Measurements from ENCODE around the gene TCF21. TPM values are rescaled to one million over a fixed set of nuclear protein-coding genes. Genes with fewer than 3 reads are reported as not detected.

TCF21 gene
- total RNA-seq, 1 donor from 2014 or later: 0.52 TPM

DNA sequence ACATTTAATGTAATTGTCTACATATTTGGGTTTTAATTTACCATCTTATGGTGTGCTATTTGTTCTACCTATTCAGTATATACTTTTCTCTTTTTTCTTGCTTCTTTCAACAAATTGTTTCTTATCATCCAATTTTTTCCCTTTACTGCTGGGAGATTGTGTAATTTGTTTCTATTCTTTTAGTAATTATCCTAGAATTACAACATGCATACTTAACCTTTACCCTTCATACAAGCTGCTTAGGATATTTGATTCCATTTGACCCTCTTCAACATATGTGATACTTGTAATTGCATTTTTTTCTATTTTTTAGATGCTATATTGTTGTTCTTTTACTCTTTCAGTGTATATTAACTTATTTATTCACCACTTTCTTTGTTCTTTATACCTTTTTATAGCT, 49.0 kb downstream of the TCF21 start:
- FAIRE-seq: no peak
- H3K4me1 ChIP-seq (ENCODE audit: insufficient read depth, low read length): no peaks in the 10 kb centered on the region
- no peak for DNase-seq (ENCODE audit: low read depth)
- Mint-ChIP-seq H3K4me3 (ENCODE audit: unreplicated experiment) (no peak overlapping the region), H3K36me3 (ENCODE audit: low read depth, unreplicated experiment) (peaks cover 1% of the 10 kb centered on the region), H3K27ac (ENCODE audit: unreplicated experiment) (no peak overlapping the region), H3K4me1 (ENCODE audit: low read depth, unreplicated experiment) (no peaks in the 10 kb centered on the region), H3K27me3 (ENCODE audit: low read depth, unreplicated experiment) (no peaks in the 10 kb centered on the region), H3K9me3 (ENCODE audit: unreplicated experiment) (peaks cover 11% of the 10 kb centered on the region)
- H3K4me2 ChIP-seq (ENCODE audit: low read length): no peak overlapping the region
- no peaks in the 10 kb centered on the region for H3K79me2 ChIP-seq (ENCODE audit: insufficient read depth, low read length)
- TF ChIP-seq CTCF (IDR thresholded peaks at IDR 0.05; ENCODE audit: insufficient read depth, low read depth, low read length) (no peak), EZH2 (IDR thresholded peaks at IDR 0.05; ENCODE audit: insufficient read depth, low read length) (no peak)
- no peak overlapping the region for H2AFZ ChIP-seq (ENCODE audit: low read depth, low read length)
- H3K27me3 ChIP-seq (ENCODE audit: insufficient read depth, low read length): no peaks in the 10 kb centered on the region
- no peaks in the 10 kb centered on the region for H3K36me3 ChIP-seq (ENCODE audit: insufficient read depth, low read length)
- no peaks in the 10 kb centered on the region for H4K20me1 ChIP-seq (ENCODE audit: insufficient read depth, low read length)
- H3K27ac ChIP-seq (ENCODE audit: low read depth, low read length): no peak overlapping the region
- no peak overlapping the region for H3K9ac ChIP-seq (ENCODE audit: low read length)
- H3K9me3 ChIP-seq (ENCODE audit: insufficient read depth, low read depth, low read length): no peaks in the 10 kb centered on the region
- H3K4me3 ChIP-seq (ENCODE audit: insufficient read depth, low read depth, low read length): no peak overlapping the region

GRCh38 chr6:133938533-133938932, 49.6 kb downstream of the TCF21 start:
- Histone ChIP-seq H3K9ac (ENCODE audit: low read length) (no peak overlapping the region), H3K79me2 (ENCODE audit: insufficient read depth, low read length) (no peaks in the 10 kb centered on the region), H3K36me3 (ENCODE audit: insufficient read depth, low read length) (no peaks in the 10 kb centered on the region), H3K27ac (ENCODE audit: low read depth, low read length) (no peak overlapping the region), H2AFZ (ENCODE audit: low read depth, low read length) (no peak overlapping the region), H3K27me3 (ENCODE audit: insufficient read depth, low read length) (no peaks in the 10 kb centered on the region), H4K20me1 (ENCODE audit: insufficient read depth, low read length) (no peaks in the 10 kb centered on the region), H3K4me1 (ENCODE audit: insufficient read depth, low read length) (no peaks in the 10 kb centered on the region), H3K4me2 (ENCODE audit: low read length) (no peak overlapping the region), H3K9me3 (ENCODE audit: insufficient read depth, low read depth, low read length) (no peaks in the 10 kb centered on the region), H3K4me3 (ENCODE audit: insufficient read depth, low read depth, low read length) (no peak overlapping the region)
- Mint-ChIP-seq H3K9me3 (ENCODE audit: unreplicated experiment) (peaks cover 7% of the 10 kb centered on the region), H3K27me3 (ENCODE audit: low read depth, unreplicated experiment) (no peaks in the 10 kb centered on the region), H3K27ac (ENCODE audit: unreplicated experiment) (no peak overlapping the region), H3K4me3 (ENCODE audit: unreplicated experiment) (no peak overlapping the region), H3K4me1 (ENCODE audit: low read depth, unreplicated experiment) (no peaks in the 10 kb centered on the region), H3K36me3 (ENCODE audit: low read depth, unreplicated experiment) (peaks cover under 1% of the 10 kb centered on the region)
- no peak for TF ChIP-seq EZH2 (IDR thresholded peaks at IDR 0.05; ENCODE audit: insufficient read depth, low read length)
- TF ChIP-seq CTCF (IDR thresholded peaks at IDR 0.05; ENCODE audit: insufficient read depth, low read depth, low read length): no peak
- DNase-seq (ENCODE audit: low read depth) (no peak), FAIRE-seq (no peak)

- FAIRE-seq: no peak
- H3K27me3 Mint-ChIP-seq (ENCODE audit: low read depth, unreplicated experiment): no peaks in the 10 kb centered on the region
These were observed 51.1 kb downstream of the TCF21 start for GRCh38 chr6:133939778-133940667.

More at GRCh38 chr6:133939778-133940667, 51.1 kb downstream of the TCF21 start:
- Histone ChIP-seq H3K9ac (ENCODE audit: low read length) (no peak overlapping the region), H3K79me2 (ENCODE audit: insufficient read depth, low read length) (no peaks in the 10 kb centered on the region), H2AFZ (ENCODE audit: low read depth, low read length) (no peak overlapping the region), H4K20me1 (ENCODE audit: insufficient read depth, low read length) (no peaks in the 10 kb centered on the region), H3K4me3 (ENCODE audit: insufficient read depth, low read depth, low read length) (no peak overlapping the region), H3K4me2 (ENCODE audit: low read length) (no peak overlapping the region), H3K27me3 (ENCODE audit: insufficient read depth, low read length) (no peaks in the 10 kb centered on the region), H3K4me1 (ENCODE audit: insufficient read depth, low read length) (no peaks in the 10 kb centered on the region), H3K9me3 (ENCODE audit: insufficient read depth, low read depth, low read length) (no peaks in the 10 kb centered on the region), H3K27ac (ENCODE audit: low read depth, low read length) (no peak overlapping the region), H3K36me3 (ENCODE audit: insufficient read depth, low read length) (no peaks in the 10 kb centered on the region)
- TF ChIP-seq EZH2 (IDR thresholded peaks at IDR 0.05; ENCODE audit: insufficient read depth, low read length): no peak
- TF ChIP-seq CTCF (IDR thresholded peaks at IDR 0.05; ENCODE audit: insufficient read depth, low read depth, low read length): no peak
- Mint-ChIP-seq H3K9me3 (ENCODE audit: unreplicated experiment) (peaks cover 5% of the 10 kb centered on the region), H3K36me3 (ENCODE audit: low read depth, unreplicated experiment) (no peaks in the 10 kb centered on the region), H3K4me3 (ENCODE audit: unreplicated experiment) (no peak overlapping the region), H3K4me1 (ENCODE audit: low read depth, unreplicated experiment) (no peaks in the 10 kb centered on the region), H3K27ac (ENCODE audit: unreplicated experiment) (no peak overlapping the region)
- no peak for DNase-seq (ENCODE audit: low read depth)
